ENCODE measurements around the gene SRD5A2.

- no peak for TF ChIP-seq POLR2A (IDR thresholded peaks at IDR 0.05)
- TF ChIP-seq, protein P1, sequence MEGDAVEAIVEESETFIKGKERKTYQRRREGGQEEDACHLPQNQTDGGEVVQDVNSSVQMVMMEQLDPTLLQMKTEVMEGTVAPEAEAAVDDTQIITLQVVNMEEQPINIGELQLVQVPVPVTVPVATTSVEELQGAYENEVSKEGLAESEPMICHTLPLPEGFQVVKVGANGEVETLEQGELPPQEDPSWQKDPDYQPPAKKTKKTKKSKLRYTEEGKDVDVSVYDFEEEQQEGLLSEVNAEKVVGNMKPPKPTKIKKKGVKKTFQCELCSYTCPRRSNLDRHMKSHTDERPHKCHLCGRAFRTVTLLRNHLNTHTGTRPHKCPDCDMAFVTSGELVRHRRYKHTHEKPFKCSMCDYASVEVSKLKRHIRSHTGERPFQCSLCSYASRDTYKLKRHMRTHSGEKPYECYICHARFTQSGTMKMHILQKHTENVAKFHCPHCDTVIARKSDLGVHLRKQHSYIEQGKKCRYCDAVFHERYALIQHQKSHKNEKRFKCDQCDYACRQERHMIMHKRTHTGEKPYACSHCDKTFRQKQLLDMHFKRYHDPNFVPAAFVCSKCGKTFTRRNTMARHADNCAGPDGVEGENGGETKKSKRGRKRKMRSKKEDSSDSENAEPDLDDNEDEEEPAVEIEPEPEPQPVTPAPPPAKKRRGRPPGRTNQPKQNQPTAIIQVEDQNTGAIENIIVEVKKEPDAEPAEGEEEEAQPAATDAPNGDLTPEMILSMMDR (IDR thresholded peaks at IDR 0.05) = no peak
- no peak for TF ChIP-seq EP300 (IDR thresholded peaks at IDR 0.05)
Observed at GRCh38 chr2:31563273-31563839, 17.4 kb downstream of the SRD5A2 start.

Measured in tibial nerve (tissue), 4 donors.